GM18868 (cell line): ENCODE measurements around the gene GUCA1C.

Source experiments
- ATAC-seq: cut with Tn5 transposase; IDR thresholded peaks from one replicate; pipeline ENCODE4 v1.9.1; 2021; ENCODE audit warnings: mild to moderate bottlenecking, moderate library complexity; ENCODE audit not compliant: unreplicated experiment

GUCA1C gene

GRCh38 chr3:108914774-108915641 is 38.7 kb downstream of the GUCA1C start:
- ATAC-seq, result peak; percentile 96

DNA sequence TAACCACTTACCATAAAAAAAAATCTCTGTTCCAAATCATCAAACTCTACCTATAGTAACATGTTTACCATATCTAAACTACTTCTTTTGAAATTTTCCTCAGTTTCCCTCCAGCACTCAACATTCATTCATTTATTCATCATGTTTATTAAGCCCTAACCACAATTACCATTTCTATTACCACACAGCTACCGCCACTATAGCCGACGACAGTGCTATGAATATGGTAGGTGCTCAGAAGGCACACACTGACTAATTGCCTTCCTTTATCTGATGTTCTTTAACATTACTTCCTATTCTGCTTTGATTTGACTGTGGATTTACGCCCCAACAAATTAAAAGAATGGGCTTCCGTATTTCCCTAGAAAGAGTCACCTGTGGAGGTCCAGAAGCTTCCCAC is 43.9 kb downstream of the GUCA1C start:
- no peak for ATAC-seq

DNA sequence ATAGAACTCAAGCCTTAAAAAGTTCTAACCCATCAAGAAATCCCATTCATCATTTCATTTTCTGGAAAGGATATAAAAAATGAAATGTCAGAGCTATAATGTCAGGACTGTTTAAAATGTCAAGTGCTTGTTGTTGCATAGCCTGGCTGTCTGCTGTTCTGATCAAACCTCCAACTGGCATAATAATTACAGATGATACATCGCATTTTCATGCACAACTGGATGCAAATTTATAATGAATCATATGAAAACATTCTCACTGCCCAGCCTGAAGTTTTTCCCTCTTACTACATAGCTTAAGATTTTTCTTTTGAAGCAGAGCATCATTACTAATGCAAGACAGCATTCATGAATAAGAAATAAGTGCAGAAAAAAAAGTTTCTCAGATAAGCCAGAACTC is 46.5 kb downstream of the GUCA1C start:
- no peak for ATAC-seq

DNA sequence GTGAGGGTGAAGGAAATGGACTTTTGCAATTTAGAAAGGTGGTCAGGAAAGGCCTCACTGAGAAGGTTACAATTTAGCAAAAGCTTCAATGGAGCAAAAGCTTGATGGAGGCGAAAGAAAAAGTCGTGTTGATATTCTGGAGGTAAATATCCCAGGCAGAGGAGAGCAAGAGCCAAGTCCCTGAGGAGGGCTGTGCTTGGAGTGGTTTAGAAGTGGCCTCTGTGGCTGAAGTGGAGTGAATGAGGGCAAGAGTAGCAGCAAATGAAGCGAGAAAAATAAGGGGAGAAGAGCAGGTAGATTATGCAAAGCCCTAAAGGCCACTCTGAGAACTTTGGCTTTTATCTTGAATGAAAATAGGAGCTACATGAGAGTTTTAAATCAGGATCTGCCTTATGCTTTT is 54.1 kb downstream of the GUCA1C start:
- no peak for ATAC-seq

GRCh38 chr3:108897883-108898282 is 55.8 kb downstream of the GUCA1C start:
- ATAC-seq, result peak; percentile 57

DNA sequence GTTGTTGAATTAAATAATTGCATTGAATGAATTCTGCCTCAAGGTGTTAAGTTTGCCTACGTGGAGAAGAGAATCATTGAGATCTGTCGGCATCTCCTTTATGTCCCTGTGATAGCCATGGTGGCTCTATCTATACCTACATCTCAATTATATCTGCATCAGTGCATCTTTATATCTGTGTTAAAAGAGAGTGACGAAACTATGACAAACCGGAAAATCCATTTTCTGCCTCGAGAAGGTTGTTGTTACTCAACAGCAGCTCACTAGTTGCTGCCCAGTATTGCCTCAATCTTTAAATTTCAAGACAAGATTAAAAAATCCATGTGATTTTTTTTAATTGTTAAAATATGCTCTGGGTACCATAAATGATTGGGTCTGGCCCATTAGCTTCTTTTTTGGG is 58.7 kb downstream of the GUCA1C start:
- ATAC-seq, result no peak

DNA sequence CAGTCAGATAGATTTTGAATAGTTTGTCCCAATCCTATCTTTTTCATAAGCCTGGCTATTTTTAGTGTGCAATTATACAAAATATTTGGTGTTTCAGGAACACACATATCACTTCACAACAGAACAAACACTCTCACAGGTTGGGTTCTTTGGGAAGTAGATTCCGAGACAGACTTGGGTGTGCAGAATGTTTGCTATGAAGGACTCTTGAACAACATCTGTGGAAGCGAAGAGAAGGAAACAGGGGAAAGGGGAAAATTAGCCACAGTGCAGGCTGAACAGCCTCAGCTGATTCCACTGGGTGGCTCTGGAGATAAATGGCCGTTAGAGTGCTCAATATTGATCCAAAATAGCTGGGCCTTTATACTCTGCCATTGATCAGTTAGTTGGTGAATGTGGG is 61.8 kb downstream of the GUCA1C start:
- ATAC-seq, result no peak

DNA sequence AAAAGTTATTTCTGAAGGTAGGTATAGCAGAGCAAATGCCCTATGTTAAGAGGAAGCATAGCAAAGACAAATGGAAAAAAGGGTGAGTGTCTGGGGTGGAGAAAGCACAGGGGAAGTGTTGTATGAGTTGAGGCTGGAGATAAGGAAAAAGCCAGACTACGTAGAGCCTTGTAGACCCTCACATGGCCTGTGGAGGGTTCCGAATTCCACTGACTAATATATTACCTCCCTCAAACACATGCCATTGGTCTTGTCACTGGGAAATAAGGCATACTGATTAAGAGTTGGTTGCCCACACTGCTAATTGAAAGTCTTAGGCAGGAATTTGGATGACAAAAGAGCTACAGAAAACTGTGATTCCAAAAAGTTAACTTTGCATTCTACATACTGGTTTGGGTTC is 65.9 kb downstream of the GUCA1C start:
- ATAC-seq, result no peak

GRCh38 chr3:108887121-108887520 is 66.6 kb downstream of the GUCA1C start:
- ATAC-seq, result no peak

- ATAC-seq, result no peak
These were observed 70.3 kb downstream of the GUCA1C start for GRCh38 chr3:108883373-108883772.

- no peak for ATAC-seq
These were observed 70.9 kb downstream of the GUCA1C start for GRCh38 chr3:108882762-108883161.

- no peak for ATAC-seq
These were observed 73.8 kb downstream of the GUCA1C start for GRCh38 chr3:108879915-108880314.

- no peak for ATAC-seq
These were observed 75.8 kb downstream of the GUCA1C start for GRCh38 chr3:108877901-108878300.

GRCh38 chr3:108863799-108864135 is 89.9 kb downstream of the GUCA1C start:
- no peak for ATAC-seq

DNA sequence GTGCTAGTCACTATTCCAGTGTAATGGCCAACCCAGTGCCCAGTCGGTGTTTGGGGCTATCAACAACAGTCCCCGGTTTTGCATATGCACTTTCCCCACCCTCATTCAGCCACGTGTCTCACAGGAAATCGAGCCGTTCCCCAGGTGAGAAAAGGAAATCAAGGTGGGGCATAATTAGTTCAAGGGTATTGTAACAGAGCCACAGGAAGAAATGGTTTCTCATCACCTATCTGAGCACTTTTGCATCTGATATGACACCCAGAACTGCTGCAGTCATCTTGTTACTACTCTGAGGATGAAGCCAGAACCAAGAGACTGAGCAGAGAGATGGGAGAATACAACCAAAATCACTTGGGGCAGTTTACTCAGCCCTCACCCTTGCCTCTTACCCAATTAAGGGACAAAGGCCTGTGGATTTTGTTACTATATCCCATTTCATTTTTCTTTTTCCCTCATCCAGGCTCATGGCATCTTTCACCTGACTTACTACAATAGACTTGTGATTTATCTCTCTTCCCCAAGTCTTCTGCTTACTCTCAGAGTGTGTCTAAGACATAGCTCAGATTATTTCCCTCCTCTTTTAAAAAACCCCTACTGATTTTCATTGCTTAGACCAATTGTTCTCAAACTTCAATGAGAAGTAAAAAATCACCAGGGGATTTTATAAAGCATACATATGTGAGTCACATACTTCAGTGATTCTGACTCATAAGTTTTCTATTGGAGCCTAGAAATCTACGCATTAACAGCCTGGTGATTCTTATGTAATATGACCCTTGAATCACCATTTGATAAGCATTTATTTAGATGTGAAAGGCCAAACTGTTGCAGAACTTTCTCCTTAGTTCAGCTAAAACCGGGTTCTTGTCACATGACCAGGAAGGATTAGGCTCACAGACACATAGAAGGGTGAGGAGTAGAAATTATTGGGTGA is 90.5 kb downstream of the GUCA1C start:
- peak; percentile 94 for ATAC-seq

DNA sequence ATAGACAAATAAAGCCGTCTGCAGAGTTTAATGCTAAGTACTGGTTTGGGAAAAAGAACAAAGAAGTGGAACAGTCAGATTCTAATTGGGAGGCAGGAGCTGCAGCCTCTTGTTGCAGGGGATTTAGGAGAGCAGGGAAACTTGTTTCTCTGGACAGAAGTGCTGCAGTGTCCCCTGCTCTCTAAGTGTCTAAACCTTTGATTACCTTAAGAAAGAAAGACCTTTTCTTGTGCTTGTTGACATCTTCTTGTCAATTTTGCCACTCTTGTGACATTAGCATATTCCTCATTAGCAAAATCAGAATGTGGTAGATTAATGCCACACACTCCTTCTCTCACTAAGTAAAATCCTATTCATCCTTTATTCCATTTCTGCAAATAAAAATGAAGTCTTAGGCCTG is 92.3 kb downstream of the GUCA1C start:
- no peak for ATAC-seq
